GM12878 (cell line): ENCODE results near the gene KRTAP5-2. TPM values are rescaled to one million over a fixed set of nuclear protein-coding genes. Genes with fewer than 3 reads are reported as not detected.

Experiments used
- ATAC-seq: fragments of 200-7000 bp; cut with Tn5 transposase; 3 replicates; pipeline ENCODE4 v1.9.1; 2020; ENCODE audit warnings: mild to moderate bottlenecking, moderate library complexity
- BruUV-seq: library from RNA; stranded (reverse); fragments of 400-500 nt; replicated peaks from 2 replicates; lab custom pipeline; 2021; lab: Mats Ljungman, UMichigan
- CTCF ChIA-PET: fragments of 300-600 bp; sonication (Branson Sonifier 250); formaldehyde crosslinking; extraction: SDS; loops from one replicate; lab custom pipeline; 2021; ENCODE audit warnings: inconsistent platforms; lab: Yijun Ruan, JAX
- POLR2A ChIA-PET: fragments of 350-600 bp; formaldehyde crosslinking; extraction: SDS; loops from one replicate; lab custom pipeline; 2021; ENCODE audit warnings: inconsistent platforms; lab: Charles Lee
- RAD21 ChIA-PET: fragments of 300-600 bp; sonication (Branson Sonifier 250); formaldehyde crosslinking; loops from one replicate; lab custom pipeline; 2023; ENCODE audit warnings: antibody characterized with exemption; ENCODE audit not compliant: unreplicated experiment; lab: Charles Lee
- SMC1A ChIA-PET: fragments of 300-600 bp; sonication (Branson Sonifier 250); formaldehyde crosslinking; loops from one replicate; lab custom pipeline; 2023; ENCODE audit not compliant: unreplicated experiment, uncharacterized antibody; lab: Charles Lee
- DNase-seq: peaks from one replicate; pipeline ENCODE4 v3.0.0-alpha.2; 2011; ENCODE audit warnings: low read depth, low spot score
- FAIRE-seq: peaks from 3 replicates; lab custom pipeline; 2011; peaks lifted over from hg19 to GRCh38; lab: Jason Lieb, UNC
- H2AFZ ChIP-seq: 2 replicates; pipeline ENCODE4 v1.6.0; 2011; ENCODE audit warnings: low read depth, low read length, control low read depth; ENCODE audit not compliant: control insufficient read depth
- H3K27ac ChIP-seq: 2 replicates; pipeline ENCODE4 v1.5.1; 2011; ENCODE audit warnings: control low read depth; ENCODE audit not compliant: control insufficient read depth, insufficient read depth
- H3K27me3 ChIP-seq, 2 experiments: replicated peaks in 1 of 2; 2 replicates each; pipeline versions ENCODE4 v1.6.0 to v1.6.1; 2011; ENCODE audit warnings: low read length in 1 of 2; ENCODE audit not compliant: control insufficient read depth in 2 of 2, insufficient read depth in 2 of 2
- H3K36me3 ChIP-seq, 2 experiments: 2 replicates each; pipeline ENCODE4 v1.5.1; 2011; ENCODE audit warnings: low read length in 1 of 2; ENCODE audit not compliant: control insufficient read depth in 2 of 2, insufficient read depth in 2 of 2
- H3K4me1 ChIP-seq: 2 replicates; pipeline ENCODE4 v1.6.1; 2011; ENCODE audit warnings: mild to moderate bottlenecking, low read length, moderate library complexity, mixed read lengths; ENCODE audit not compliant: control insufficient read depth, insufficient read depth
- H3K4me2 ChIP-seq: 2 replicates; pipeline ENCODE4 v1.6.0; 2011; ENCODE audit warnings: control low read depth; ENCODE audit not compliant: control insufficient read depth, insufficient read depth
- H3K4me3 ChIP-seq: fragments of 200-600 bp; sonication (generic); 2 replicates; pipeline ENCODE4 v1.5.1; 2016
- H3K79me2 ChIP-seq: 2 replicates; pipeline ENCODE4 v1.6.0; 2011; ENCODE audit warnings: low read length; ENCODE audit not compliant: control insufficient read depth, insufficient read depth
- H3K9ac ChIP-seq: 2 replicates; pipeline ENCODE4 v1.8.0; 2011; ENCODE audit warnings: low read length, control low read depth, mixed read lengths; ENCODE audit not compliant: control insufficient read depth, insufficient read depth
- H3K9me3 ChIP-seq: replicated peaks from 3 replicates; pipeline ENCODE4 v1.5.1; 2011; ENCODE audit warnings: mild to moderate bottlenecking, low read length; ENCODE audit not compliant: control insufficient read depth, insufficient read depth
- H4K20me1 ChIP-seq: 2 replicates; pipeline ENCODE4 v1.6.0; 2011; ENCODE audit not compliant: control insufficient read depth, insufficient read depth
- ATF7 ChIP-seq: fragments of 450-650 bp; IDR thresholded peaks from 2 replicates; pipeline ENCODE4 v1.6.1; 2016; ENCODE audit warnings: low read depth, mild to moderate bottlenecking
- CBX5 ChIP-seq: sonication (generic); IDR thresholded peaks from 2 replicates; pipeline ENCODE4 v1.6.1; 2016; ENCODE audit warnings: low read depth, moderate library complexity, mild to moderate bottlenecking, inconsistent platforms
- CHD2 ChIP-seq: IDR thresholded peaks from 2 replicates; pipeline ENCODE4 v1.6.1; 2011; ENCODE audit warnings: low read depth, low read length, improper control_type of control experiment, borderline replicate concordance
- CHD4 ChIP-seq: fragments of 200-600 bp; sonication (generic); IDR thresholded peaks from 2 replicates; pipeline ENCODE4 v1.6.1; 2016; ENCODE audit warnings: mild to moderate bottlenecking
- EP300 ChIP-seq, 2 experiments: fragments of 150-350 bp in 1 of 2; IDR thresholded peaks; 2 replicates each; pipeline ENCODE4 v1.6.1; 2011 to 2012; ENCODE audit warnings: low read depth in 2 of 2, low read length in 2 of 2, borderline replicate concordance in 1 of 2, improper control_type of control experiment in 1 of 2, inconsistent platforms in 1 of 2; ENCODE audit not compliant: control insufficient read depth in 1 of 2
- HDAC2 ChIP-seq: fragments of 200-600 bp; sonication (generic); IDR thresholded peaks from 2 replicates; pipeline ENCODE4 v1.6.1; 2017
- NFYB ChIP-seq: IDR thresholded peaks from 2 replicates; pipeline ENCODE4 v1.6.1; 2011; ENCODE audit warnings: low read depth, mild to moderate bottlenecking, low read length, improper control_type of control experiment, moderate library complexity; ENCODE audit not compliant: insufficient read depth
- POLR2AphosphoS2 ChIP-seq: IDR thresholded peaks from 2 replicates; pipeline ENCODE4 v1.6.1; 2011; ENCODE audit warnings: low read depth, mild to moderate bottlenecking, low read length, improper control_type of control experiment, moderate library complexity
- TCF3 ChIP-seq: IDR thresholded peaks from 2 replicates; pipeline ENCODE4 v1.6.1; 2012; ENCODE audit warnings: low read depth, mild to moderate bottlenecking, low read length, borderline replicate concordance; ENCODE audit not compliant: insufficient read depth
- WRNIP1 ChIP-seq: IDR thresholded peaks from 2 replicates; pipeline ENCODE4 v1.6.1; 2011; ENCODE audit warnings: low read depth, low read length, improper control_type of control experiment, borderline replicate concordance
- ZZZ3 ChIP-seq: IDR thresholded peaks from 2 replicates; pipeline ENCODE4 v1.6.1; 2011; ENCODE audit warnings: low read depth; ENCODE audit not compliant: control insufficient read depth, insufficient read length
- WGBS: methylation state at CpG from one replicate; pipeline ENCODE4 v1.1.6; 2016; ENCODE audit warnings: low lambda C conversion rate; ENCODE audit not compliant: insufficient replicate concordance, insufficient coverage; ENCODE audit errors: missing lambda C conversion rate; 5-methylcytosine and 5-hydroxymethylcytosine counted together
- in situ Hi-C: fragments of 300-500 bp; cut with MboI; formaldehyde crosslinking; loops from 9 replicates; pipeline ENCODE4 v1.14.3; 2018; ENCODE audit warnings: mixed read lengths
- intact Hi-C: fragments of 100-400 bp; cut with micrococcal nuclease; formaldehyde crosslinking; loops from one replicate; pipeline ENCODE4 v1.14.2; 2022; ENCODE audit not compliant: unreplicated experiment
- polyA plus RNA-seq, 11 experiments: library from polyadenylated mRNA; depleted of rRNA in 4 of 11; unstranded in 6 of 11; stranded (reverse) in 5 of 11; fragments of >200 nt; fragmentation: Nextera tagmentation in 4 of 11; fragmentation: Illumina TruSeq in 1 of 11; extraction: Ambion mirVana in 4 of 11; extraction: Trizol in 1 of 11; gene quantifications; 1 replicate in 1 of 11; 2 replicates in 10 of 11; pipeline versions ENCODE4 v1.2.1 to v1.2.3, GENCODE V29; 2011 to 2016; ENCODE audit warnings: inconsistent platforms in 2 of 11, missing spikeins in 2 of 11, low read depth in 1 of 11
- total RNA-seq, 4 experiments: library from RNA; depleted of rRNA in 3 of 4; stranded (reverse); fragments of >200 nt in 3 of 4; fragmentation: Illumina TruSeq in 1 of 4; extraction: Trizol in 1 of 4; gene quantifications; 2 replicates each; pipeline versions ENCODE4 v1.2.1 to v1.2.3, GENCODE V29; 2013 to 2021
- TF ChIP-seq, protein P1 (sequence below): fragments of 450-650 bp; IDR thresholded peaks from 2 replicates; pipeline ENCODE4 v1.6.1; 2018; ENCODE audit warnings: mild to moderate bottlenecking, low read depth, moderate library complexity; ENCODE audit not compliant: partially characterized antibody

KRTAP5-2 gene
- total and polyA plus RNA-seq, 10 of the 15 experiments (the other 5 are each of a cell fraction or from before 2014, with no cell fraction given) = not detected

DNA sequence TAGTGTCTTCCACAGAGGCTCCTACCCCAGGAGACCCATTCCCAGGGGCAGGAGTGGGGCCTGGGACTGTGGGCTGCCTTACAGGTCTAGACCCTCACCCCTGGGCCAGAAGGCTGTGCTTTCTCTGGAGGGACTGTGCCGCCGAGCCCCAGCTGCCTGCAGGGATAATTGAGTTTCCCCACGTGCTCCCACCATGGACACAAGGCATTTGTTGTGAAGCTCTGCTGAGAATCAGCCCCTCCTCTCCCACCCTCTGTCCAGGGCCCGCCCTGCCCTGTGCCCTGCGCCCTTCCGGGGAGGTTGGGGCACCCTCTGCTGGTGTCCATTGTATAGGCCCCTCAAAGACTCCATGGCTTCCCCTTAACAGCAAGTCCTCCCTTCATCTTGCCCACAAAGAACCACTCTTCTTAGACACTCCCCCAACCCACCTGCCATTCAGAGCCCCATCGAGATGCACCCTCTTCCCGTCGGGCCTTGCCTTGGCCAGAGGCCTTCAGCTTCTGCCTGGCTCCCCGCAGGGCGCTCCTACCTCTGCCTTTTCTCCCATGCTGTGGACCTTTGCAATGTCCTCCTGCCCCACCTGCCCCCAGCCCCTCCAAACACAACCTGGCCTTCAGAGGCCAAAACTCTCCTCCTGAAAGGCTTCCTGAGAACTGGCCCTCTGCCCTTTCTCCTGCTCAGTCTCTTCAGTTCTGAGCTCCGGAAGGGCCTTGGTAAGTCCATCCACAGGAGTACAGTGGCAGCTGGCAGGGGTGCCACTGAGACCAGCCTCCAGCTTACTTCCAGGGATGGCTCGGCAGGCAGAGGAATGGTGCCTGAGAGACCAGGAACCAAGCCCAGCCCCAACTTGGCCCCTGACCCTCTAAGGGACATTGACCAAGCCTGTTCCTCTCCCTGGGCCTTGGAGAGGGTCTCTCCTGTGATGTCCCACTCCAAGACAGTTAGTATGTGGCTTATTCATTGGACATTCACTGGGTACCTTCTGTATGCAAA is 48.5 kb downstream of the KRTAP5-2 start (continued):
- no peak for TF ChIP-seq WRNIP1
- TF ChIP-seq TCF3 = no peak
- TF ChIP-seq NFYB = no peak
- TF ChIP-seq POLR2AphosphoS2 = no peak

DNA sequence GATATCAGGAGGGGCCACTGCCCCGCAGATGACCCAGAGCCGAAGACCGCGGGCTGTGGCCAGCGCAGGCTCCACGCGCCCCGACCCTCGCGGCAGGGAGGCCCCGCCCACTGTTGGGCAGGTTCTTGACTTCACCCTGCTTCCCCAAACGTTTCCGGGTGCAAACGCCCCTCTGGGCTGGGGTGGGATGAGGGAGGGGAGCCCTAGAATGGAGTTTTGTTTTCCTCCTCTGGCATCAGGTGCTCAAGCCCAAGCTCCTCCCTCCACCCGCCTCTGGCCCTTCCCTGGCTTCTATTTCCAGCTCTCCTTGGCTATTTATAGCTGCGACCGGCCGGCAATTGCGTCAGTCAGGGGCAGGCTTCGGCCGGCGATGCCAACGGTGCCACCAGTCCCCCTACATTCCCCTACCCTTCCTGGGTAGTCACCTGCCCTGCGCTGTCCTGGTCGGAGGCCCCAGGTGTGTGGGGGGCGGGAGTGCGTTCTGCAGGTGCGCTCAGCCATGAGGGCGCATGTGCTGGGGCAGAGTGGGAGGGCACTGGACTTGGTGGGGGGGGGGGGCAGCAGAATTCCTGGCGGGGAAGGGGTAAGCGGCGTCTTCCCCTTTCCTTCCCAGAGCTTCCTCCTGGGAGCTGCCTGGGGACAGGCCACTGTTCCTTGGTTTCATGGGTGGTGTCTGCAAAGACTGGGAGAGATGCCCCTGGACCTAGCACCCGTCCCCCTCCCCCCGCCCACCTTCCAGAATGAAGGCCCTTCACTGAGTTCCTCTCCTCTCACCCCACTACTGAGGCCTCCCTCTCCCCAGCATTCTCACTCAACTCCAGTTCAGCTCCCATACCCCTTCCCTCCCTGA is 49.6 kb downstream of the KRTAP5-2 start:
- Histone ChIP-seq H3K4me3 (no peak overlapping the region), H4K20me1 (no peaks in the 10 kb centered on the region), H3K4me2 (no peak overlapping the region), H3K9me3 (no peaks in the 10 kb centered on the region), H3K4me1 (no peaks in the 10 kb centered on the region), H3K9ac (no peak overlapping the region), H3K27me3 (peaks cover 0 to 4% of the 10 kb centered on the region in 2 experiments; a peak in 2 of 4 replicates), H3K27ac (no peak overlapping the region), H2AFZ (no peak overlapping the region), H3K36me3 (no peaks in the 10 kb centered on the region), H3K79me2 (no peaks in the 10 kb centered on the region)
- RAD21 ChIA-PET = interaction anchor here (0.7 kb wide), 1 partner anchor 27 kb away, joined by 6 read pairs; no protein-coding TSS in a partner anchor
- DNase-seq (no peak), FAIRE-seq (no peak), ATAC-seq (no peak)
- no TSS peak for BruUV-seq
- POLR2A ChIA-PET = no interaction called here
- intact Hi-C loops (no loop called here), in situ Hi-C loops (no loop called here)
- 21% methylated on average over 32 of the region's 34 CpGs for WGBS
- SMC1A ChIA-PET = interaction anchor here (1.0 kb wide), 1 partner anchor 26 kb away, joined by 8 read pairs; no protein-coding TSS in a partner anchor
- CTCF ChIA-PET = interaction anchor here (0.6 kb wide), 1 partner anchor 145 kb away, joined by 3 read pairs; no protein-coding TSS in a partner anchor
- TF ChIP-seq EP300 (IDR thresholded peaks at IDR 0.05; ENCODE audit: borderline replicate concordance in 1 of 2, control insufficient read depth in 1 of 2, low read depth in 2 of 2, low read length in 2 of 2) (no peak), CHD2 (no peak), CBX5 (no peak), CHD4 (no peak), ATF7 (no peak), HDAC2 (no peak), ZZZ3 (no peak)
- TF ChIP-seq, protein P1, sequence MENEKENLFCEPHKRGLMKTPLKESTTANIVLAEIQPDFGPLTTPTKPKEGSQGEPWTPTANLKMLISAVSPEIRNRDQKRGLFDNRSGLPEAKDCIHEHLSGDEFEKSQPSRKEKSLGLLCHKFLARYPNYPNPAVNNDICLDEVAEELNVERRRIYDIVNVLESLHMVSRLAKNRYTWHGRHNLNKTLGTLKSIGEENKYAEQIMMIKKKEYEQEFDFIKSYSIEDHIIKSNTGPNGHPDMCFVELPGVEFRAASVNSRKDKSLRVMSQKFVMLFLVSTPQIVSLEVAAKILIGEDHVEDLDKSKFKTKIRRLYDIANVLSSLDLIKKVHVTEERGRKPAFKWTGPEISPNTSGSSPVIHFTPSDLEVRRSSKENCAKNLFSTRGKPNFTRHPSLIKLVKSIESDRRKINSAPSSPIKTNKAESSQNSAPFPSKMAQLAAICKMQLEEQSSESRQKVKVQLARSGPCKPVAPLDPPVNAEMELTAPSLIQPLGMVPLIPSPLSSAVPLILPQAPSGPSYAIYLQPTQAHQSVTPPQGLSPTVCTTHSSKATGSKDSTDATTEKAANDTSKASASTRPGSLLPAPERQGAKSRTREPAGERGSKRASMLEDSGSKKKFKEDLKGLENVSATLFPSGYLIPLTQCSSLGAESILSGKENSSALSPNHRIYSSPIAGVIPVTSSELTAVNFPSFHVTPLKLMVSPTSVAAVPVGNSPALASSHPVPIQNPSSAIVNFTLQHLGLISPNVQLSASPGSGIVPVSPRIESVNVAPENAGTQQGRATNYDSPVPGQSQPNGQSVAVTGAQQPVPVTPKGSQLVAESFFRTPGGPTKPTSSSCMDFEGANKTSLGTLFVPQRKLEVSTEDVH = no peak
